Tibial artery (tissue), 4 donors: ENCODE results near the gene FNBP1L.
"Not testable (repeated sequence)": the region's sequence is repeated elsewhere in the genome, so short reads cannot be mapped to it uniquely, and the experiment has no call there.

ENCODE experiments used
- DNase-seq, 2 donors: peaks; one replicate each; pipeline ENCODE4 v3.0.0-alpha.2; 2019
- H3K27ac ChIP-seq, 2 donors: fragments of 200-600 bp; sonication (generic) in 1 of 2; 1 replicate in 1 of 2; 2 replicates in 1 of 2; pipeline ENCODE4 v1.5.1; 2018 to 2019; ENCODE audit warnings: mild to moderate bottlenecking in 1 of 2
- H3K27me3 ChIP-seq, 2 donors: fragments of 200-600 bp; sonication (generic) in 1 of 2; one replicate each; pipeline versions ENCODE4 v1.5.1 to v1.6.0; 2016 to 2019
- H3K36me3 ChIP-seq, 3 donors: fragments of 200-600 bp; sonication (generic) in 2 of 3; one replicate each; pipeline ENCODE4 v1.5.1; 2016 to 2019; ENCODE audit warnings: mild to moderate bottlenecking in 2 of 3
- H3K4me1 ChIP-seq, 4 donors: fragments of 200-600 bp; sonication (generic) in 2 of 4; 1 replicate in 3 of 4; 2 replicates in 1 of 4; pipeline ENCODE4 v1.5.1; 2016 to 2019
- H3K4me3 ChIP-seq, 2 donors: fragments of 200-600 bp; sonication (generic) in 1 of 2; 1 replicate in 1 of 2; 2 replicates in 1 of 2; pipeline ENCODE4 v1.5.1; 2018 to 2019; ENCODE audit warnings: mild to moderate bottlenecking in 2 of 2
- H3K9me3 ChIP-seq, 3 donors: fragments of 200-600 bp; sonication (generic) in 1 of 3; one replicate each; pipeline ENCODE4 v1.5.1; 2016 to 2019
- intact Hi-C: fragments of 100-400 bp; cut with DNase I; formaldehyde crosslinking; loops from one replicate; pipeline ENCODE4 v1.15.0; 2023; ENCODE audit warnings: low total_unique reads
- TF ChIP-seq, protein P1 (sequence below), 2 experiments: fragments of 200-600 bp in 1 of 2; fragments of 450-650 bp in 1 of 2; IDR thresholded peaks; one replicate each; pipeline ENCODE4 v1.5.1; 2017 to 2019; ENCODE audit warnings: antibody characterized with exemption in 2 of 2, mild to moderate bottlenecking in 1 of 2, moderate library complexity in 1 of 2

FNBP1L gene

DNA sequence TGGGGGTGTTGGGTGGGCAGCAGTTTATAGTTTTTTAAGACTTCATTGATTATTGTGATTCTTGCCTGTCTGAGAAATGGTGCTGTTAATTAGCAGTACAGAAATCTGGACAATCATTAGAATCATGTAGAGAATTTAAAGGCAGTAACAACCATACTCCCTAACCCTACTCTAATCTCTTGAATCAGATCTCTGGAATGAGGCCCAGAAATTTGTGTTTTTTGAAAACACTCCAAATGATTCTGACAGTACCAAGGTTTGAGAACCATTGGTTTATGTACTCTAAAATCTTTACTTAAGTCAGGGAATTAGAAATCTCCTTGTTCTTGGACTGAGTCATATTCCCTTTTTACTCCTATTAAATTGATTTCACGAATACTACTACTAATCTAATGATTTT is 24.0 kb downstream of the FNBP1L start:
- Histone ChIP-seq H3K4me1 (no peaks in the 10 kb centered on the region), H3K9me3 (no peaks in the 10 kb centered on the region), H3K36me3 (no peaks in the 10 kb centered on the region), H3K4me3 (no peak overlapping the region), H3K27me3 (no peaks in the 10 kb centered on the region), H3K27ac (no peak overlapping the region)
- intact Hi-C loops = no loop called here
- TF ChIP-seq, protein P1, sequence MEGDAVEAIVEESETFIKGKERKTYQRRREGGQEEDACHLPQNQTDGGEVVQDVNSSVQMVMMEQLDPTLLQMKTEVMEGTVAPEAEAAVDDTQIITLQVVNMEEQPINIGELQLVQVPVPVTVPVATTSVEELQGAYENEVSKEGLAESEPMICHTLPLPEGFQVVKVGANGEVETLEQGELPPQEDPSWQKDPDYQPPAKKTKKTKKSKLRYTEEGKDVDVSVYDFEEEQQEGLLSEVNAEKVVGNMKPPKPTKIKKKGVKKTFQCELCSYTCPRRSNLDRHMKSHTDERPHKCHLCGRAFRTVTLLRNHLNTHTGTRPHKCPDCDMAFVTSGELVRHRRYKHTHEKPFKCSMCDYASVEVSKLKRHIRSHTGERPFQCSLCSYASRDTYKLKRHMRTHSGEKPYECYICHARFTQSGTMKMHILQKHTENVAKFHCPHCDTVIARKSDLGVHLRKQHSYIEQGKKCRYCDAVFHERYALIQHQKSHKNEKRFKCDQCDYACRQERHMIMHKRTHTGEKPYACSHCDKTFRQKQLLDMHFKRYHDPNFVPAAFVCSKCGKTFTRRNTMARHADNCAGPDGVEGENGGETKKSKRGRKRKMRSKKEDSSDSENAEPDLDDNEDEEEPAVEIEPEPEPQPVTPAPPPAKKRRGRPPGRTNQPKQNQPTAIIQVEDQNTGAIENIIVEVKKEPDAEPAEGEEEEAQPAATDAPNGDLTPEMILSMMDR (IDR thresholded peaks at IDR 0.05) = no peak
- DNase-seq = no peak

DNA sequence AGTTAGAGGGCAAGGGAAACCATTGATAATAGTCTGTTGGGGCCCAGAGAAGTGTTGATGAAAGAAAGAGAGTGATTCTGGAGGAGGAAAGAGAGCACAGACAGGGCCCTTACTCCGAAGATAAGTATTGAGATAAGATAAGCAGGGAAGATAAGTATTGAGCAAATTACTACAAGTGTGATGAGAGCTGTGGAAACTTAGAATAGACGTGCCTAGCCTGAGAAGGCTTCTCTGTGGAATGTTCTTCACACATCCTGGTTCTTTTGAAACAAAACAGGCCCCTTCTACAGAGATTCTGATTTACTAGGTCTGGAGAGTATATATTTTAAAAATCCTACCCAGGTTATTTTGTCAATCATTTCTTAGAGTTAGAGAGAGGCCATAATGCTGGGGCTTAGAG is 26.4 kb downstream of the FNBP1L start:
- peaks cover 0 to 6% (median 0%) of the 10 kb centered on the region in 3 donors for H3K9me3 ChIP-seq

DNA sequence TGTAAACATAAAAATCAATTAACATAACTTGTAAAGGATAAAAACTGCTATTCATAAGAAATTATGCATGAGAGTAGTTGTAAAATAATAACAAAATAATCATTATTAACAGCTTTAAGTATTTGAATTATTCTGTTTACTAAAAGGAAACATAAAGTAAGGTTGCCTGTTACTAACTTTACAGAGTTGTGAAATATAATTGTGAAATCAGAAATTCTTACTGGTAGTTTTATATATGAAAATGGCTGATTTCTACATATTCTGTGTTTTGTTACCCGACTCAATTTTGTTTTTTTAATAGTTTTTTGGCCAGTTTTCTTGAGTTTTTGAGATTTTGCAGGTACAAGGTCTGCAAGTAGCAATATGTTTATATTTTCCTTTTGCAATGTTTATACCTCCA is 27.8 kb downstream of the FNBP1L start:
- H3K36me3 ChIP-seq = no peaks in the 10 kb centered on the region
- TF ChIP-seq, protein P1 (IDR thresholded peaks at IDR 0.05) = no peak
- H3K27me3 ChIP-seq = no peaks in the 10 kb centered on the region
- intact Hi-C loops = no loop called here
- no peak for DNase-seq
- peaks cover 0 to 20% (median 0%) of the 10 kb centered on the region in 3 donors for H3K9me3 ChIP-seq
- H3K4me3 ChIP-seq = no peak overlapping the region
- no peak overlapping the region for H3K27ac ChIP-seq
- H3K4me1 ChIP-seq = no peaks in the 10 kb centered on the region

More for the DNA sequence above, 26.4 kb downstream of the FNBP1L start:
- Histone ChIP-seq H3K4me1 (no peaks in the 10 kb centered on the region), H3K27me3 (no peaks in the 10 kb centered on the region), H3K27ac (no peak overlapping the region), H3K4me3 (no peak overlapping the region), H3K36me3 (no peaks in the 10 kb centered on the region)
- TF ChIP-seq, protein P1 (IDR thresholded peaks at IDR 0.05) = no peak
- intact Hi-C loops = no loop called here
- DNase-seq = no peak

DNA sequence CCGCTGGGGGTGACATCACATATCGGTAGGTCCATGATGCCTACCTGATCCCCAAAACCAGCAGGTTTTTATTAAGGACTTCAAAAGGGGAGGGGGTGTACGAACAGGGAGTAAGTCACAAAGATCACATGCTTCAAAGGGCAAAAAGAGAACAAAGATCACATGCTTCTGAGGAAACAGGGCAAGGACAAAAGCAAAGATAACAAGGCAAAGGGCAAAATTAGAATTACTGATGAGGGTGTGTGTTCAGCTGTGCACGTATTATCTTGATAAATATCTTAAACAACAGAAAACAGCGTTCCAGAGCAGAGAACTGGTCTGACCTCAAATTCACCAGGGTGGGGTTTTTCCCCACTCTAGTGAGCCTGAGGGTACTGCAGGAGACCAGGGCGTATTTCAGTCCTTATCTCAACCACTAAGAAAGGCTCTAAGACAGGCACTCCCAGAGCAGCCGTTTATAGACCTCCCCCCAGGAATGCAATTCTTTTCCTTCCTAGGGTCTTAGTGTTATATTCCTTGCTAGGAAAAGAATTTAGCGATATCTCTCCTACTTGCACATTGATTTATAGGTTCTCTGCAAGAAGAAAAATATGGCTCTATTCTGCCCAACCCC is 31.3 kb downstream of the FNBP1L start:
- H3K27ac ChIP-seq, H3K36me3 ChIP-seq, H3K27me3 ChIP-seq, H3K4me3 ChIP-seq, intact Hi-C loops, H3K4me1 ChIP-seq, DNase-seq: not testable (repeated sequence)
- peaks cover 0 to 20% (median 0%) of the 10 kb centered on the region in 3 donors for H3K9me3 ChIP-seq

DNA sequence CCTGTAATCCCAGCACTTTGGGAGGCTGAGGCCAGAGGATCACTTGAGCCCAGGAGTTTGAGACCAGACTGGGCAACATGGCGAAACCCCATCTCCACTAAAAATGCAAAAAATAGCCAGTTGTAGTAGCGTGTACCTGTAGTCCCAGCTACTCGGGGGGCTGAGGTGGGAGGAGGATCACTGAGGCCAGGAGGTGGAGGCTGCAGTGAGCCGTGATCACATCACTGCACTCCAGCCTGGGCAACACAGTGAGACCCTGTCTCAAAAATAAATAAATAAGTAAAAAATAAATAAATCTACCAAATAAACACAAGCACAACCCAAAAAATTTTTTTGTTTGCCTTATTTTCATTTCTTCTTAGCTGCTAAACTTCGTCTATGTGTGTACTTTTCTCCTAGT is 34.0 kb downstream of the FNBP1L start:
- peaks cover 0 to 20% (median 0%) of the 10 kb centered on the region in 3 donors for H3K9me3 ChIP-seq
- DNase-seq, H3K27ac ChIP-seq: not testable (repeated sequence)

DNA sequence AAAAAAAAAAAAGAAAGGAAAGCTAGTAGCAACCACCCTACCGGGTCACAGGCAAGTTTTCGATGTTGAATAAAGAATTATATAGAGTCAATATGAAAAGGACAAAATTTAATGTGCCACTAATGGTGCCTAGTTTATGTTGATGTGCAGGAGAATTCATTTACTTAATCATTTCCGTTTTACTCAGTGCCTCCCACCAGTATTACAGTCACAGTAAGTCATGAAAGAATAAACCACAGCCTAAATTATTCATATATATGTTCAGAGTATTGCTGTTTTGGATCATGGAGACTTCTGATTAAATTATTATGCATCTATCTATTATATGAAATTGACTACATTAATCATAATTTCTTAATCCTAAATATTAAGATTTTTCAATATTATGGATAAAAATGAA is 35.3 kb downstream of the FNBP1L start:
- Histone ChIP-seq H3K9me3 (peaks cover 0 to 20% (median 0%) of the 10 kb centered on the region in 3 donors), H3K4me3 (no peak overlapping the region), H3K27me3 (no peaks in the 10 kb centered on the region), H3K36me3 (no peaks in the 10 kb centered on the region), H3K27ac (no peak overlapping the region), H3K4me1 (no peaks in the 10 kb centered on the region)
- TF ChIP-seq, protein P1 (IDR thresholded peaks at IDR 0.05) = no peak
- no peak for DNase-seq
- intact Hi-C loops = no loop called here

More for the DNA sequence above, 34.0 kb downstream of the FNBP1L start:
- H3K36me3 ChIP-seq, H3K27me3 ChIP-seq, H3K4me1 ChIP-seq, intact Hi-C loops, H3K4me3 ChIP-seq: not testable (repeated sequence)

DNA sequence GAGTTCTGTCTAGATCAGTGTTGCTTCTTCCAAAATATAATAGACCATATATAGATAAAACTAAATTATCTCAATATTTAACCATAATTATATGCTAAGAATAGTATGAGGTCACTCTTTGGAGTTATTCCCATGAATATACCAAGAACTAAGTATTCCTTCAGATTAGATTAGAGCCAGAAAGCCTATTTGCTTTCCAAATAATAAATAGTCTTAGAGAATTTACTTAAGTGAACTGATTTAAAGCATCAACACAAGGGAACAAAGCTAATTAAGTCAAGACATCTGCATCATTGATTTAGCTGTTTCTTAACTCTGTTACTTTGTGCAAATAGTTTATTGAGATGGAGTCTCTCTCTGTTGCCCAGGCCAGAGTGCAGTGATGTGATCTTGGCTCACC is 35.7 kb downstream of the FNBP1L start:
- H3K9me3 ChIP-seq = peaks cover 0 to 20% (median 0%) of the 10 kb centered on the region in 3 donors
- H3K27ac ChIP-seq = no peak overlapping the region
- intact Hi-C loops = no loop called here
- H3K4me3 ChIP-seq = no peak overlapping the region
- H3K36me3 ChIP-seq = no peaks in the 10 kb centered on the region
- TF ChIP-seq, protein P1 (IDR thresholded peaks at IDR 0.05) = no peak
- H3K4me1 ChIP-seq = no peaks in the 10 kb centered on the region
- H3K27me3 ChIP-seq = no peaks in the 10 kb centered on the region
- no peak for DNase-seq
